GM12878 (cell line): ENCODE measurements around the gene GCH1. TPM values are rescaled to one million over a fixed set of nuclear protein-coding genes. Genes with fewer than 3 reads are reported as not detected.

Experiments used
- ATAC-seq: fragments of 200-7000 bp; cut with Tn5 transposase; 3 replicates; pipeline ENCODE4 v1.9.1; 2020; ENCODE audit warnings: mild to moderate bottlenecking, moderate library complexity
- BruUV-seq: library from RNA; stranded (reverse); fragments of 400-500 nt; replicated peaks from 2 replicates; lab custom pipeline; 2021; lab: Mats Ljungman, UMichigan
- CTCF ChIA-PET: fragments of 300-600 bp; sonication (Branson Sonifier 250); formaldehyde crosslinking; extraction: SDS; loops from one replicate; lab custom pipeline; 2021; ENCODE audit warnings: inconsistent platforms; lab: Yijun Ruan, JAX
- POLR2A ChIA-PET: fragments of 350-600 bp; formaldehyde crosslinking; extraction: SDS; loops from one replicate; lab custom pipeline; 2021; ENCODE audit warnings: inconsistent platforms; lab: Charles Lee
- RAD21 ChIA-PET: fragments of 300-600 bp; sonication (Branson Sonifier 250); formaldehyde crosslinking; loops from one replicate; lab custom pipeline; 2023; ENCODE audit warnings: antibody characterized with exemption; ENCODE audit not compliant: unreplicated experiment; lab: Charles Lee
- SMC1A ChIA-PET: fragments of 300-600 bp; sonication (Branson Sonifier 250); formaldehyde crosslinking; loops from one replicate; lab custom pipeline; 2023; ENCODE audit not compliant: unreplicated experiment, uncharacterized antibody; lab: Charles Lee
- DNase-seq: peaks from one replicate; pipeline ENCODE4 v3.0.0-alpha.2; 2011; ENCODE audit warnings: low read depth, low spot score
- FAIRE-seq: peaks from 3 replicates; lab custom pipeline; 2011; peaks lifted over from hg19 to GRCh38; lab: Jason Lieb, UNC
- H2AFZ ChIP-seq: 2 replicates; pipeline ENCODE4 v1.6.0; 2011; ENCODE audit warnings: low read depth, low read length, control low read depth; ENCODE audit not compliant: control insufficient read depth
- H3K27ac ChIP-seq: 2 replicates; pipeline ENCODE4 v1.5.1; 2011; ENCODE audit warnings: control low read depth; ENCODE audit not compliant: control insufficient read depth, insufficient read depth
- H3K27me3 ChIP-seq, 2 experiments: replicated peaks in 1 of 2; 2 replicates each; pipeline versions ENCODE4 v1.6.0 to v1.6.1; 2011; ENCODE audit warnings: low read length in 1 of 2; ENCODE audit not compliant: control insufficient read depth in 2 of 2, insufficient read depth in 2 of 2
- H3K36me3 ChIP-seq, 2 experiments: 2 replicates each; pipeline ENCODE4 v1.5.1; 2011; ENCODE audit warnings: low read length in 1 of 2; ENCODE audit not compliant: control insufficient read depth in 2 of 2, insufficient read depth in 2 of 2
- H3K4me1 ChIP-seq: 2 replicates; pipeline ENCODE4 v1.6.1; 2011; ENCODE audit warnings: mild to moderate bottlenecking, low read length, moderate library complexity, mixed read lengths; ENCODE audit not compliant: control insufficient read depth, insufficient read depth
- H3K4me2 ChIP-seq: 2 replicates; pipeline ENCODE4 v1.6.0; 2011; ENCODE audit warnings: control low read depth; ENCODE audit not compliant: control insufficient read depth, insufficient read depth
- H3K4me3 ChIP-seq: fragments of 200-600 bp; sonication (generic); 2 replicates; pipeline ENCODE4 v1.5.1; 2016
- H3K79me2 ChIP-seq: 2 replicates; pipeline ENCODE4 v1.6.0; 2011; ENCODE audit warnings: low read length; ENCODE audit not compliant: control insufficient read depth, insufficient read depth
- H3K9ac ChIP-seq: 2 replicates; pipeline ENCODE4 v1.8.0; 2011; ENCODE audit warnings: low read length, control low read depth, mixed read lengths; ENCODE audit not compliant: control insufficient read depth, insufficient read depth
- H3K9me3 ChIP-seq: replicated peaks from 3 replicates; pipeline ENCODE4 v1.5.1; 2011; ENCODE audit warnings: mild to moderate bottlenecking, low read length; ENCODE audit not compliant: control insufficient read depth, insufficient read depth
- H4K20me1 ChIP-seq: 2 replicates; pipeline ENCODE4 v1.6.0; 2011; ENCODE audit not compliant: control insufficient read depth, insufficient read depth
- ATF2 ChIP-seq: IDR thresholded peaks from 2 replicates; pipeline ENCODE4 v1.6.1; 2012; ENCODE audit warnings: low read length, inconsistent platforms
- BCL11A ChIP-seq: IDR thresholded peaks from 2 replicates; pipeline ENCODE4 v1.6.1; 2011; ENCODE audit warnings: low read depth, low read length
- CTCF ChIP-seq, 3 experiments: IDR thresholded peaks in 2 of 3; conservative IDR thresholded peaks in 1 of 3; 2 replicates each; pipeline ENCODE4 v1.5.1; 2011; ENCODE audit warnings: low read depth in 3 of 3, low read length in 3 of 3, mild to moderate bottlenecking in 3 of 3, control low read depth in 2 of 3, moderate library complexity in 2 of 3, inconsistent platforms in 1 of 3, mixed read lengths in 1 of 3; ENCODE audit not compliant: control insufficient read depth in 2 of 3, insufficient read depth in 1 of 3; ENCODE audit errors: extremely low read depth in 1 of 3
- RAD21 ChIP-seq: IDR thresholded peaks from 2 replicates; pipeline ENCODE4 v1.6.1; 2011; ENCODE audit warnings: mild to moderate bottlenecking, low read depth, low read length, moderate library complexity; ENCODE audit not compliant: insufficient read depth
- WGBS: methylation state at CpG from one replicate; pipeline ENCODE4 v1.1.6; 2016; ENCODE audit warnings: low lambda C conversion rate; ENCODE audit not compliant: insufficient replicate concordance, insufficient coverage; ENCODE audit errors: missing lambda C conversion rate; 5-methylcytosine and 5-hydroxymethylcytosine counted together
- in situ Hi-C: fragments of 300-500 bp; cut with MboI; formaldehyde crosslinking; loops from 9 replicates; pipeline ENCODE4 v1.14.3; 2018; ENCODE audit warnings: mixed read lengths
- intact Hi-C: fragments of 100-400 bp; cut with micrococcal nuclease; formaldehyde crosslinking; loops from one replicate; pipeline ENCODE4 v1.14.2; 2022; ENCODE audit not compliant: unreplicated experiment
- polyA plus RNA-seq, 11 experiments: library from polyadenylated mRNA; depleted of rRNA in 4 of 11; unstranded in 6 of 11; stranded (reverse) in 5 of 11; fragments of >200 nt; fragmentation: Nextera tagmentation in 4 of 11; fragmentation: Illumina TruSeq in 1 of 11; extraction: Ambion mirVana in 4 of 11; extraction: Trizol in 1 of 11; gene quantifications; 1 replicate in 1 of 11; 2 replicates in 10 of 11; pipeline versions ENCODE4 v1.2.1 to v1.2.3, GENCODE V29; 2011 to 2016; ENCODE audit warnings: inconsistent platforms in 2 of 11, missing spikeins in 2 of 11, low read depth in 1 of 11
- total RNA-seq, 4 experiments: library from RNA; depleted of rRNA in 3 of 4; stranded (reverse); fragments of >200 nt in 3 of 4; fragmentation: Illumina TruSeq in 1 of 4; extraction: Trizol in 1 of 4; gene quantifications; 2 replicates each; pipeline versions ENCODE4 v1.2.1 to v1.2.3, GENCODE V29; 2013 to 2021

The GCH1 gene
- total and polyA plus RNA-seq, 10 of the 15 experiments (the other 5 are each of a cell fraction or from before 2014, with no cell fraction given), result 25.1 to 37.0 (median 33.8) TPM

- Histone ChIP-seq H3K27ac (no peak overlapping the region), H3K4me2 (no peak overlapping the region), H4K20me1 (no peaks in the 10 kb centered on the region), H3K36me3 (no peaks in the 10 kb centered on the region), H3K79me2 (no peaks in the 10 kb centered on the region), H2AFZ (no peak overlapping the region), H3K27me3 (no peaks in the 10 kb centered on the region), H3K9me3 (no peaks in the 10 kb centered on the region), H3K9ac (no peak overlapping the region), H3K4me1 (no peaks in the 10 kb centered on the region), H3K4me3 (no peak overlapping the region)
- CTCF ChIA-PET, result interaction anchor here (0.9 to 6.6 kb wide), 16 partner anchors 9 to 241 kb away, joined by 3 to 37 read pairs (median 6); partner anchors contain the start of gene GCH1
- SMC1A ChIA-PET, result interaction anchor here (1.0 to 2.9 kb wide), 6 partner anchors 8 to 241 kb away, joined by 3 to 16 read pairs (median 3); no protein-coding TSS in a partner anchor
- DNase-seq, result no peak
- no peak for FAIRE-seq
- RAD21 ChIA-PET, result interaction anchor here (1.4 to 2.0 kb wide), 2 partner anchors 31 to 241 kb away, joined by 3 to 12 read pairs; no protein-coding TSS in a partner anchor
- no peak for ATAC-seq
- no TSS peak for BruUV-seq
- WGBS, result 39% methylated on average over 6 of the region's 6 CpGs
- intact Hi-C loops (loop anchor here (1.0 to 5.0 kb wide), 2 partner anchors 87 to 241 kb away; no protein-coding TSS in a partner anchor), in situ Hi-C loops (no loop called here)
- TF ChIP-seq CTCF (IDR thresholded peaks at IDR 0.05 in 2 of 3, conservative IDR thresholded peaks at IDR 0.05 in 1 of 3; ENCODE audit: control insufficient read depth in 2 of 3, extremely low read depth in 1 of 3, insufficient read depth in 1 of 3, low read depth in 3 of 3, low read length in 3 of 3) (no peak), ATF2 (no peak), RAD21 (no peak), BCL11A (no peak)
- POLR2A ChIA-PET, result no interaction called here
Observed at GRCh38 chr14:54805070-54805444, 97.6 kb downstream of the GCH1 start.
